ENCODE data around the gene MYH9.

DNA sequence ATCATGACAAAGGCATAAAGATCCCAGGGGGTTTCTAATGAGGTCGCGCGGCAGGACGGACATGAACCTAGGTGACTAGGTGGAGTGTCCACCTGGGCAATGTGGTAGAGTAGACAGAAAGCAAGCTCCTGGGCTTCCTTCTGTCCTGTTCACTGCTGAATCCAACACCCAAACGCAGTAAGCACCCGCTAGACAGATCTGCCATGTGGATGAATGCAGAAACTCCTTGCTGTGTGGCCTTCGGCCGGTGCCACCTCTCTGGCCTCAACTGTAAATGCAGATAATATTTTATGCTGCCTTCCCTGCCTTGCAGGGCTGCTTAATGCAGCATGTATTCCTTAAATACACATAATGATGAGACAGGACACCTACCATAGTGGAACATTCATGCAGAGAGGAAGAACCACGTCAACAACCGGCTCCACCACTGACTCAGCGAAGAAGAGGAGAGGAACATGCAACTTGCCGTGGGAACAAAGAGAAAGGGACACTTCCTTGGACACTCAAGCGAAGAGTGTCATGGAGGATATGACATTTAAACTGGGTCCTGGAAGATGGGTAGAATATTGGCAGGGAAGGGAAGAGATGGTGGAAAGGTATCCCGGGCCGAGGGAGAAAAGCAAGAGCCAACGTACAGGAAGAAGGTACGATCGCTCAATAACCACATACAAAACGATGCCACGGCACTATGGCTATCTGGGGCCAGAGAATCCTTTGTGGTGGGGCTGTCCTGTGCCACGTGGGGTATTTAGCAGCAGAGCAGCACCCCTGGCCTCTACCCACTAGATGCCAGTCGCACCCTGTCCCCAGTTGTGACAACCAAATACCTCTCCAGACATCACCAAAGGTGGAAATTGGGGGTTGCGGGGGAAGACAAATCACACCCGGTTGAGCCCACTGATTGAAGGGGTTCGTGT is 30.8 kb downstream of the MYH9 start:
- TF ChIP-seq POLR2A (IDR thresholded peaks at IDR 0.05), result no peak
- TF ChIP-seq, protein P1, sequence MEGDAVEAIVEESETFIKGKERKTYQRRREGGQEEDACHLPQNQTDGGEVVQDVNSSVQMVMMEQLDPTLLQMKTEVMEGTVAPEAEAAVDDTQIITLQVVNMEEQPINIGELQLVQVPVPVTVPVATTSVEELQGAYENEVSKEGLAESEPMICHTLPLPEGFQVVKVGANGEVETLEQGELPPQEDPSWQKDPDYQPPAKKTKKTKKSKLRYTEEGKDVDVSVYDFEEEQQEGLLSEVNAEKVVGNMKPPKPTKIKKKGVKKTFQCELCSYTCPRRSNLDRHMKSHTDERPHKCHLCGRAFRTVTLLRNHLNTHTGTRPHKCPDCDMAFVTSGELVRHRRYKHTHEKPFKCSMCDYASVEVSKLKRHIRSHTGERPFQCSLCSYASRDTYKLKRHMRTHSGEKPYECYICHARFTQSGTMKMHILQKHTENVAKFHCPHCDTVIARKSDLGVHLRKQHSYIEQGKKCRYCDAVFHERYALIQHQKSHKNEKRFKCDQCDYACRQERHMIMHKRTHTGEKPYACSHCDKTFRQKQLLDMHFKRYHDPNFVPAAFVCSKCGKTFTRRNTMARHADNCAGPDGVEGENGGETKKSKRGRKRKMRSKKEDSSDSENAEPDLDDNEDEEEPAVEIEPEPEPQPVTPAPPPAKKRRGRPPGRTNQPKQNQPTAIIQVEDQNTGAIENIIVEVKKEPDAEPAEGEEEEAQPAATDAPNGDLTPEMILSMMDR (IDR thresholded peaks at IDR 0.05), result no peak
